ENCODE results near the gene SFSWAP.
"Not testable (repeated sequence)": the region's sequence is repeated elsewhere in the genome, so short reads cannot be mapped to it uniquely, and the experiment has no call there.

GRCh38 chr12:131706709-131707108 is 4.2 kb upstream of the SFSWAP start:
- TF ChIP-seq EZH2 (IDR thresholded peaks at IDR 0.05; ENCODE audit: low read depth, low read length, severe bottlenecking); ATF2 (IDR thresholded peaks at IDR 0.05; ENCODE audit: low read length); CBX5 (IDR thresholded peaks at IDR 0.05; ENCODE audit: low read depth, low read length): not testable (repeated sequence)
